Psoas muscle (tissue), 8 donors: ENCODE measurements around the gene EFTUD2. TPM values are rescaled to one million over a fixed set of nuclear protein-coding genes. Genes with fewer than 3 reads are reported as not detected.
"Not testable (repeated sequence)": the region's sequence is repeated elsewhere in the genome, so short reads cannot be mapped to it uniquely, and the experiment has no call there.

ENCODE experiments used
- ATAC-seq, 4 donors: fragments of 200-7000 bp; cut with Tn5 transposase; one replicate each; pipeline ENCODE4 v1.9.1; 2020; ENCODE audit warnings: moderate library complexity in 3 of 4, mild to moderate bottlenecking in 2 of 4
- DNase-seq, 2 donors: peaks; one replicate each; pipeline ENCODE4 v3.0.0-alpha.2; 2020
- H3K27ac ChIP-seq: fragments of 200-600 bp; one replicate; pipeline ENCODE4 v1.8.0; 2022
- H3K27me3 ChIP-seq, 3 donors: fragments of 200-600 bp in 1 of 3; one replicate each; pipeline versions ENCODE4 v1.6.1 to v1.8.0; 2013 to 2022; ENCODE audit warnings: low read length in 2 of 3, mild to moderate bottlenecking in 2 of 3, moderate library complexity in 1 of 3; ENCODE audit not compliant: insufficient read depth in 3 of 3
- H3K36me3 ChIP-seq, 2 donors: fragments of 200-600 bp in 1 of 2; one replicate each; pipeline versions ENCODE4 v1.6.1 to v1.8.0; 2013 to 2022; ENCODE audit warnings: low read depth in 1 of 2, mild to moderate bottlenecking in 1 of 2, moderate library complexity in 1 of 2; ENCODE audit not compliant: insufficient read depth in 1 of 2
- H3K4me1 ChIP-seq: fragments of 200-600 bp; one replicate; pipeline ENCODE4 v1.8.0; 2022
- H3K4me3 ChIP-seq: fragments of 200-600 bp; one replicate; pipeline ENCODE4 v1.8.0; 2022; ENCODE audit warnings: mild to moderate bottlenecking
- H3K9me3 ChIP-seq: fragments of 200-600 bp; one replicate; pipeline ENCODE4 v1.8.0; 2022
- CTCF ChIP-seq: fragments of 200-600 bp; IDR thresholded peaks from one replicate; pipeline ENCODE4 v1.8.0; 2022; ENCODE audit warnings: antibody characterized with exemption
- WGBS, 3 donors: extraction: QIAGEN DNeasy Blood & Tissue Kit; methylation state at CpG; one replicate each; pipeline versions ENCODE4 v1.1.6 to v1.1.7; 2013; 5-methylcytosine and 5-hydroxymethylcytosine counted together
- intact Hi-C, 2 donors: fragments of 100-400 bp; cut with DNase I; formaldehyde crosslinking; loops; one replicate each; pipeline versions ENCODE4 v1.11.0 to v1.14.2; 2022
- polyA plus RNA-seq, 3 donors: library from polyadenylated mRNA; stranded (reverse); fragments of 200-250 nt; gene quantifications; one replicate each; pipeline ENCODE4 v1.2.3, GENCODE V29; 2013
- total RNA-seq, 4 donors: library from RNA; stranded (reverse); fragmentation: NEBNext Ultra II Directional in 2 of 4; extraction: Animal tissue kit (Norgen Biotek cat#: 25700) in 2 of 4; gene quantifications; one replicate each; pipeline versions ENCODE4 v1.2.1 to v1.2.4, GENCODE V29; 2021 to 2023
- donor health status: healthy with polysubstance abuse.
- donor health status: DM: no; HTN: no; CAD: no; lungs with moderate emphysema.
- donor health status: Bipolar disorder and iron deficiency.
- donor health status: healthy.
- donor health status: DM: yes; HTN: yes; CAD: no.
- donor health status: DM: no; HTN: no; CAD: no.
- donor health status: DM: no; HTN: no; CAD: no.
- donor health status: DM: yes; HTN: yes; CAD: no.

The EFTUD2 gene
- total and polyA plus RNA-seq, 7 donors = 46.0 to 114 (median 102) TPM

- Histone ChIP-seq H3K36me3 (no peaks in the 10 kb centered on the region), H3K4me3 (peak overlapping the region; percentile 68), H3K27ac (peak overlapping the region; percentile 46), H3K27me3 (peaks cover 4 to 82% (median 19%) of the 10 kb centered on the region in 3 donors), H3K9me3 (no peaks in the 10 kb centered on the region), H3K4me1 (no peaks in the 10 kb centered on the region)
- no peak for DNase-seq
- 4 to 7% (median 5%) methylated on average over 21 of the region's 21 CpGs for WGBS, 3 donors
- intact Hi-C loops = no loop called here
- ATAC-seq = no peak
- no peak for TF ChIP-seq CTCF
Observed at GRCh38 chr17:44828919-44829522, 70.2 kb downstream of the EFTUD2 start.

- H3K4me1 ChIP-seq = no peaks in the 10 kb centered on the region
- peak overlapping the region; percentile 68 for H3K4me3 ChIP-seq
- H3K36me3 ChIP-seq = no peaks in the 10 kb centered on the region
- 66 to 72% (median 70%) methylated on average over 1 of the region's 1 CpG for WGBS, 3 donors
- intact Hi-C loops = no loop called here
- H3K9me3 ChIP-seq = no peaks in the 10 kb centered on the region
- peaks cover 4 to 87% (median 19%) of the 10 kb centered on the region in 3 donors for H3K27me3 ChIP-seq
- ATAC-seq (no peak), DNase-seq (no peak)
- no peak for TF ChIP-seq CTCF
- H3K27ac ChIP-seq = no peak overlapping the region
Observed at GRCh38 chr17:44827863-44828262, 71.4 kb downstream of the EFTUD2 start.

DNA sequence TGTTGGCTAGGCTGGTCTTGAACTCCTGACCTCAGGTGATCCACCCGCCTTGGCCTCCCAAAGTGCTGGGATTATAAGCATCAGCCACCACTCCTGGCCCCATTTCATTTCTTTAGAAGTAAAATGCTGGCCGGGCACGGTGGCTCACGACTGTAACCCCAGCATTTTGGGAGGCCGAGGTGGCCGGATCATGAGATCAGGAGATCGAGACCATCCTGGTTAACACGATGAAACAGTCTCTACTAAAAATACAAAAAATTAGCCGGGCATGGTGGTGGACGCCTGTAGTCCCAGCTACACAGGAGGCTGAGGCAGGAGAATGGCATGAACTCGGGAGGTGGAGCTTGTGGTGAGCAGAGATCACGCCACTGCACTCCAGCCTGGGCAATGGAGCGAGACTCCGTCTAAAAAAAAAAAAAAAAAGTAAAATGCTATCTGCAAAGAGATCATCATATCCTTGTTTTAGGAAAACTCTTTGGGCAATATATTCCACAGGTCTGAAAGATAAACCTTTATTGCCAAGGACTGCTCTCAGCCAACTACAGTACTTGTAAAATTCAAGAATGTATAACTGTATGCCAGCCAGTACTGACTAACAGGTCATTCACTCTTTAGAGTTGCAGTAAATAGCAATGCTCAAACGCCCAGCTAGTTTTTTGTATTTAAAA is 73.0 kb downstream of the EFTUD2 start:
- no peak for TF ChIP-seq CTCF
- WGBS, 3 donors = 87 to 92% (median 88%) methylated on average over 15 of the region's 15 CpGs
- no peak for ATAC-seq
- Histone ChIP-seq H3K27me3 (peaks cover 4 to 82% (median 17%) of the 10 kb centered on the region in 3 donors), H3K4me3 (peak overlapping the region; percentile 68), H3K27ac (no peak overlapping the region), H3K36me3 (no peaks in the 10 kb centered on the region), H3K4me1 (no peaks in the 10 kb centered on the region), H3K9me3 (no peaks in the 10 kb centered on the region)
- no peak for DNase-seq
- intact Hi-C loops = no loop called here

- intact Hi-C loops, H3K4me1 ChIP-seq, H3K9me3 ChIP-seq, ATAC-seq, H3K36me3 ChIP-seq, DNase-seq, H3K27ac ChIP-seq, H3K4me3 ChIP-seq: not testable (repeated sequence)
- WGBS, 3 donors = 86 to 91% (median 90%) methylated on average over 9 of the region's 9 CpGs
- H3K27me3 ChIP-seq = peaks cover 0 to 71% (median 9%) of the 10 kb centered on the region in 3 donors
Observed at GRCh38 chr17:44825236-44825635, 74.0 kb downstream of the EFTUD2 start.

DNA sequence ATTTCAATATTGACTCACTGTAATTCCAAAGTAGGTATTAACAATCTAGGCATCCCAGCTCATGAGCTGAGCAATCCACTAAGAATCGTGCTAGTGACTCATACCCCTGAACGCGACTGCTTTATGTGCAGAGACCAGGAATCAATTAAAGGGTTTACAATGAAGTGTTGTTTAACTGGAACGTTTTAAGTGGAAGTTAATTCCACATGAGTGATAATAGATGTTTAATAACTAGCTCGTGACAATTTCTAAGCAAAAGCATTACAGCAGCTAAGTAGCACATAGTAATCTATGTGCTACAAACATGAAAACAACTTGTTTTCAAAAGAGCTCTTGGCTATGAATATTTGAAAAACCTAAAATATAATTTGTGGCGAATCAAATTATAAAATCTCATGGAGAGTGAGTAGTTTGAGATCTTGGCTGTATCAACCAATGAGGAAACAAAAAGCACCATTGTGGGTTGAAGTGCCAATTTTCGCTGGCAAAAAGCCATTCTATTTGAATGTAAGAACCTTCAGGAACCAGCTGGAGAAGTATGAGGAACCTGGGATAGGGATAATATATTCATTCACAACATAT is 78.5 kb downstream of the EFTUD2 start:
- WGBS, 3 donors = 28 to 32% (median 31%) methylated on average over 7 of the region's 7 CpGs
- Histone ChIP-seq H3K36me3 (no peaks in the 10 kb centered on the region), H3K4me3 (no peak overlapping the region), H3K27me3 (peaks cover 0 to 41% (median 0%) of the 10 kb centered on the region in 3 donors), H3K4me1 (no peaks in the 10 kb centered on the region), H3K27ac (no peak overlapping the region), H3K9me3 (no peaks in the 10 kb centered on the region)
- ATAC-seq = no peak
- TF ChIP-seq CTCF = no peak
- no peak for DNase-seq
- intact Hi-C loops = no loop called here

GRCh38 chr17:44818508-44818907 is 80.7 kb downstream of the EFTUD2 start:
- H3K36me3 ChIP-seq, intact Hi-C loops, H3K9me3 ChIP-seq, DNase-seq, ATAC-seq, H3K4me3 ChIP-seq, H3K27ac ChIP-seq, H3K4me1 ChIP-seq: not testable (repeated sequence)
- H3K27me3 ChIP-seq = peaks cover 0 to 24% (median 0%) of the 10 kb centered on the region in 3 donors
- WGBS, 3 donors = 87 to 95% (median 87%) methylated on average over 6 of the region's 6 CpGs
